Mucosa of descending colon (tissue), 3 donors: Measurements from ENCODE around the gene RGS6. TPM values are rescaled to one million over a fixed set of nuclear protein-coding genes. Genes with fewer than 3 reads are reported as not detected.

Experiments
- ATAC-seq: fragments of 200-7000 bp; cut with Tn5 transposase; one replicate; pipeline ENCODE4 v1.9.1; 2020; ENCODE audit warnings: mild to moderate bottlenecking, moderate library complexity
- DNase-seq, 3 donors: peaks; one replicate each; pipeline ENCODE4 v3.0.0-alpha.2; 2020
- H3K36me3 ChIP-seq: fragments of 200-600 bp; one replicate; pipeline ENCODE4 v1.8.0; 2021; ENCODE audit warnings: low read depth, mild to moderate bottlenecking
- H3K4me1 ChIP-seq: fragments of 200-600 bp; one replicate; pipeline ENCODE4 v1.8.0; 2021; ENCODE audit warnings: low read depth, mild to moderate bottlenecking
- H3K4me3 ChIP-seq: fragments of 200-600 bp; one replicate; pipeline ENCODE4 v1.8.0; 2021; ENCODE audit warnings: mild to moderate bottlenecking
- H3K9me3 ChIP-seq: fragments of 200-600 bp; one replicate; pipeline ENCODE4 v1.8.0; 2021; ENCODE audit warnings: mild to moderate bottlenecking
- CTCF ChIP-seq: fragments of 200-600 bp; IDR thresholded peaks from one replicate; pipeline ENCODE4 v1.8.0; 2022; ENCODE audit warnings: antibody characterized with exemption, mild to moderate bottlenecking
- intact Hi-C, 2 donors: fragments of 100-400 bp; cut with DNase I in 1 of 2; cut with micrococcal nuclease in 1 of 2; formaldehyde crosslinking; loops; one replicate each; pipeline versions ENCODE4 v1.11.0 to v1.11.1; 2022; cut with DNase I, micrococcal nuclease
- total RNA-seq, 3 donors: library from RNA; stranded (reverse); fragmentation: NEBNext Ultra II Directional in 2 of 3; extraction: Animal tissue kit (Norgen Biotek cat#: 25700) in 2 of 3; gene quantifications; one replicate each; pipeline versions ENCODE4 v1.2.1 to v1.2.4, GENCODE V29; 2021 to 2023
- donor health status: DM: no; HTN: no; CAD: no; lungs with moderate emphysema.
- donor health status: DM: no; HTN: no; CAD: no.
- donor health status: DM: no; HTN: yes; CAD: no.

The RGS6 gene
- total RNA-seq, 3 donors from 2014 or later: 0.66 to 2.5 (median 0.94) TPM

- no peak for TF ChIP-seq CTCF
- intact Hi-C loops: no loop called here
- H3K36me3 ChIP-seq: no peaks in the 10 kb centered on the region
- ATAC-seq: no peak
- no peak overlapping the region for H3K4me3 ChIP-seq
- no peaks in the 10 kb centered on the region for H3K9me3 ChIP-seq
- H3K4me1 ChIP-seq: no peaks in the 10 kb centered on the region
- DNase-seq: no peak
These were observed 472.8 kb downstream of the RGS6 start for GRCh38 chr14:72404998-72405397.

- Histone ChIP-seq H3K4me1 (no peaks in the 10 kb centered on the region), H3K4me3 (no peak overlapping the region), H3K36me3 (no peaks in the 10 kb centered on the region), H3K9me3 (no peaks in the 10 kb centered on the region)
- TF ChIP-seq CTCF: no peak
- ATAC-seq: no peak
- intact Hi-C loops: no loop called here
- DNase-seq: no peak
These were observed 475.8 kb downstream of the RGS6 start for GRCh38 chr14:72408020-72408419.

GRCh38 chr14:72409047-72409446 lies 476.8 kb downstream of the RGS6 start:
- no peak for TF ChIP-seq CTCF
- no peak overlapping the region for H3K4me3 ChIP-seq
- H3K4me1 ChIP-seq: no peaks in the 10 kb centered on the region
- intact Hi-C loops: no loop called here
- H3K36me3 ChIP-seq: no peaks in the 10 kb centered on the region
- no peaks in the 10 kb centered on the region for H3K9me3 ChIP-seq
- ATAC-seq (no peak), DNase-seq (no peak)

- intact Hi-C loops: no loop called here
- Histone ChIP-seq H3K4me1 (no peaks in the 10 kb centered on the region), H3K9me3 (no peaks in the 10 kb centered on the region), H3K4me3 (no peak overlapping the region), H3K36me3 (no peaks in the 10 kb centered on the region)
- ATAC-seq (no peak), DNase-seq (no peak)
- TF ChIP-seq CTCF: no peak
These were observed 484.0 kb downstream of the RGS6 start for GRCh38 chr14:72416081-72416849.

- H3K9me3 ChIP-seq: no peaks in the 10 kb centered on the region
- ATAC-seq (peak; percentile 42), DNase-seq (no peak)
- intact Hi-C loops: no loop called here
- H3K4me3 ChIP-seq: no peak overlapping the region
- no peak for TF ChIP-seq CTCF
- H3K36me3 ChIP-seq: no peaks in the 10 kb centered on the region
- no peaks in the 10 kb centered on the region for H3K4me1 ChIP-seq
These were observed 484.7 kb downstream of the RGS6 start for GRCh38 chr14:72416892-72417291.

GRCh38 chr14:72418806-72419205 lies 486.6 kb downstream of the RGS6 start:
- TF ChIP-seq CTCF: no peak
- Histone ChIP-seq H3K4me1 (no peaks in the 10 kb centered on the region), H3K4me3 (no peak overlapping the region), H3K36me3 (no peaks in the 10 kb centered on the region), H3K9me3 (no peaks in the 10 kb centered on the region)
- ATAC-seq: no peak
- DNase-seq: no peak
- intact Hi-C loops: no loop called here
